ENCODE measurements around the gene DEFB131B. TPM values are rescaled to one million over a fixed set of nuclear protein-coding genes. Genes with fewer than 3 reads are reported as not detected.

The DEFB131B gene
- polyA plus RNA-seq, 2 donors: not detected

DNA sequence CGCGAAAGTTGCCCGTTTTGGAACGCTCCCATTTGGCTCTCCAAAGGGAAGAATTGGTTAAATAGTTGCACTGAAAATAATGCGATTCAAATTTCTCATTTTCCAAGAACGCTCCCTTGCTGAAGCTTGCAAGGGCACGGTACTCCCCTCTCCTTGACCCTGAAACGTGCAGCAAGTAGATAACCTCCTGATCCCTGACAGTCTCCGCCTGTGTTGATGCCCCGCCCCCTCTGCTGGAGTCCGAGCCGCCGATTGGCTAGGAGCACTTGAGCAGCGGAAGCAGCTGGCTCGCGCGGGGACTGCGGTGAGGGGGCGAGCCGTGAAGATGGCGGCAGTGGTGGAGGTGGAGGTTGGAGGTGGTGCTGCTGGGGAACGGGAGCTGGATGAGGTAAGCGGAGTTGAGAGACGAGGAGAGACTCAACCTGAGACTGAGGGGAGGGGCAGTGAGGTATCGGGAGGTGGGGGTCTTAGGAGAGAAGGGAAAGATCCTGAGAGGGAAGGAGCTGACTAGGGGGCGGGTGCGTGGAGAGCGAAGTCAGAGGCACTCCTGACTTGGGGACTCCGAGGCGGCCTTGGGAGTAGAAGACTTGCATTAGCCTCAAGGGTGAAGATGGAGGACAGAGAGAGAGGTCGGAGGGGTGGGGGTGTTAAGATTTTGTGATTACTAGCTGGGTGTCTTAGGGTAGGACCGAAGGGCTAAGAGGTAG, 50.6 kb downstream of the DEFB131B start, which contains the start of gene RNF121:
RNF121 (plus strand) TSS at position 310 of the 707 bp plus-strand sequence; CDS start at position 326, 16 bp downstream.
- H3K27me3 ChIP-seq (ENCODE audit: control insufficient read depth in 1 of 2, insufficient read depth in 2 of 2, low read length in 2 of 2): no peaks in the 10 kb centered on the region
- peak within 1 kb of the TSS; percentile 88 to 98 for H3K27ac ChIP-seq (ENCODE audit: low read depth in 2 of 2, low read length in 1 of 2)
- no peaks in the 10 kb centered on the region for H3K36me3 ChIP-seq (ENCODE audit: control insufficient read depth in 2 of 2, insufficient read depth in 2 of 2, low read length in 1 of 2)
- WGBS, 2 donors: 0% methylated on average over 32 of the region's 32 CpGs
- no peaks in the 10 kb centered on the region for H3K9me3 ChIP-seq (ENCODE audit: control insufficient read depth in 2 of 2, insufficient read depth in 1 of 2, low read depth in 1 of 2, low read length in 1 of 2)
- H3K4me3 ChIP-seq (ENCODE audit: low read depth in 1 of 2, low read length in 2 of 2): peak within 1 kb of the TSS; percentile 77 to 96
- peaks cover 0 to 7% of the 10 kb centered on the region in 2 donors for H3K4me1 ChIP-seq (ENCODE audit: control insufficient read depth in 2 of 2, insufficient read depth in 2 of 2, low read length in 1 of 2)

DNA sequence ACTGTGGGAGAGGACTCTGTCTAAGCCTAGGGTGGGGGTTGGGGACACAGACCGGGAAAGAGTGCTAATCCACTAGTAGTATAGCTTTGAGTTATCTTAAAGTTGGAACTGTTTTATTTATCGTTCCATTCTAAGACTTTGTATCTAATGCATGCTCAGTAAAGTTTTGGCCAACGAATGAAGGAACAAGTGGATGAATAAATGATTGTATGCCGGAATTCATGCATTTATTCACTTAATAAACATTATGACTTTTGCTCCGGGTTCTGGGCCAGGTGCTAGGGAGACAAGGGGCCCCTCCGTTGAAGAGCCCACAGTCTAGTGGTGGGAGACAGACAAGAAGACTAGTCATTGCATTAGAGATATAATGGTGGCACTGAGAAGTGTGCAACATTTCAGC, 51.2 kb downstream of the DEFB131B start:
- no peaks in the 10 kb centered on the region for H3K36me3 ChIP-seq (ENCODE audit: control insufficient read depth in 2 of 2, insufficient read depth in 2 of 2, low read length in 1 of 2)
- no peaks in the 10 kb centered on the region for H3K27me3 ChIP-seq (ENCODE audit: control insufficient read depth in 1 of 2, insufficient read depth in 2 of 2, low read length in 2 of 2)
- peak overlapping the region; percentile 77 to 96 for H3K4me3 ChIP-seq (ENCODE audit: low read depth in 1 of 2, low read length in 2 of 2)
- 5% methylated on average over 6 of the region's 6 CpGs for whole genome bisulfite sequencing, 2 donors
- peaks cover 0 to 7% of the 10 kb centered on the region in 2 donors for H3K4me1 ChIP-seq (ENCODE audit: control insufficient read depth in 2 of 2, insufficient read depth in 2 of 2, low read length in 1 of 2)
- H3K27ac ChIP-seq (ENCODE audit: low read depth in 2 of 2, low read length in 1 of 2): peak overlapping the region in 1 of 2 donors; percentile 88
- no peaks in the 10 kb centered on the region for H3K9me3 ChIP-seq (ENCODE audit: control insufficient read depth in 2 of 2, insufficient read depth in 1 of 2, low read depth in 1 of 2, low read length in 1 of 2)

DNA sequence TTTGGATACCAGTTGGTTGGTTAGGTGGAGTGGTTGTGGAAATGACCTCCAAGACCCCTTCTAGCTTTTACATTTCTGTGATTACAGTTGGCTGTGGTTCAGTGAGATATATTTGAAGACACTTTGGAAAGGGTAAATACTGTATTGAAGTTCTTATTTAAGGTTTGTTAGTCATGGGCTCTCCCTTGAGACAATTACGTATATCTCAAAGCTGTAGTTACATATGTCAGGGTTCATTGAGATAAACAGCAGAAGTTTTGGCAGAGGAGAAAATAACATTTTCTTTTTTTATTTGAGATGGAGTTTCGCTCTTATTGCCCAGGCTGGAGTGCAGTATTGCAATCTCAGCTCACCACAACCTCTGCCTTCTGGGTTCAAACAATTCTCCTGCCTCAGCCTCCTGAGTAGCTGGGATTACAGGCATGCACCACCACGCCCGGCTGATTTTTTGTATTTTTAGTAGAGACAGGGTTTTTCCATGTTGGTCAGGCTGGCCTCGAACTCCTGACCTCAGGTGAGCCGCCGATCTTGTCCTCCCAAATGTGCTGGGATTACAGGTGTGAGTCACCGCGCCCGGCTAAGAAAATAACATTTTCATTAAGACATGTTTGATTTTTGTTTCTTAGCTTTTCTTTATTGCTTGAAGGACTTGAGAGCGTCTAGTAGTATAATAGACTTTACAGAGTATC, 52.4 kb downstream of the DEFB131B start:
- Histone ChIP-seq H3K4me1 (ENCODE audit: control insufficient read depth in 2 of 2, insufficient read depth in 2 of 2, low read length in 1 of 2) (peaks cover 0 to 7% of the 10 kb centered on the region in 2 donors), H3K27ac (ENCODE audit: low read depth in 2 of 2, low read length in 1 of 2) (no peak overlapping the region), H3K9me3 (ENCODE audit: control insufficient read depth in 2 of 2, insufficient read depth in 1 of 2, low read depth in 1 of 2, low read length in 1 of 2) (no peaks in the 10 kb centered on the region), H3K4me3 (ENCODE audit: low read depth in 1 of 2, low read length in 2 of 2) (no peak overlapping the region), H3K36me3 (ENCODE audit: control insufficient read depth in 2 of 2, insufficient read depth in 2 of 2, low read length in 1 of 2) (no peaks in the 10 kb centered on the region), H3K27me3 (ENCODE audit: control insufficient read depth in 1 of 2, insufficient read depth in 2 of 2, low read length in 2 of 2) (no peaks in the 10 kb centered on the region)
- WGBS, 2 donors: 70% methylated on average over 11 of the region's 11 CpGs

DNA sequence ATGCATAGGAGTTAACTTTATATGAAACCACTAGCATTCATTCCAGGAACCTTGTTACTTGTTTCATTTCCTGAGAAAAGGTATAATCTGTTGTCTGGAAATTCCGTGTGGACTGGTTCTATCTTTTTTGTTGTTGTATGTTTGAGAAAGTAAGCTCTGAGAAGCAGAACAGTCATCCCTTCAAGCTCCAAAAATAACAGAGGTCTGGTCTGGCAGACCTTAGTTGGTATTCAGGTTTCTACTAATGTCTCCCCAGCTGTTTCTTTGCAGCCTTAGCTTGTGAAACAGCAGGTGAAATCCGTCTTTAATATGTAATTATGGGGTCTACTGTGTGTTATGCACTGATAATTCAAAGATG, 53.0 kb downstream of the DEFB131B start:
- 50 to 67% methylated on average over 2 of the region's 2 CpGs for WGBS, 2 donors

DNA sequence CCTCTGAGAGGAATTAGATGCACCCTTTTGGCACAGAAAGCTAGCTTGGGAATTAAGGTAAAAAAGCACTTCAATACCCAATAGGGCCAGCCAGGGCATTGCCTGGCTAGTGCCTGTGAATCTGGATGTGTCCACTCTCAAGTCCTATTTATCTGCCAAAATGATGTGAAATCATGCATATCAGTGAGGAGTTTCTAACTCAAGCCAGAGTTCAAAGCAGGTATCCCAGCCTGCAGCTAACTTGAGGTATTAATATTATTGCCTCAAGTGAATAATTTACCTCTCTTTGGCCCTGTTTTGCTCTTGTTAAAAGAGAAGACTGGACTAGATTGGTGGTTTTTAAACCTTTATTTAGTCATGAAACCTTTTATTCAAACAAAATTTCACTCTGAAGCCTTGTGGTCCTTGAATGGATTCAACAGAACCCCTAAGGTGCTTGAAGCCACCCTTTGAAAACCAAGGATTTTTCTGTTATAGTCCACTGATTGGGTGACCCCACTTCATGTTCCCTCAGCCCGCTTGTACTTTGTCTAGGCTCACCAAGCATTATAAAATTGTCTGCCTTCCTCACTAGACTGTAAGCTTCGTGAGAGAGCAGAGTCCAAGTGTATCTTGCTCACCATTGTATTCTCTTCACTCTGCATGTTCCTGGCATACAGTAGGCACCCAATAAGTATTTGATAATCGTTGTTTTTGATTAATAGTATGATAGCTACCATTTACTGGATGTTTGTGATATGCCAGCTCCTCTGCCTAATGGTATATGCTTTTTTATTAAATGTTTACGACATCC, 55.1 kb downstream of the DEFB131B start:
- Histone ChIP-seq H3K4me1 (ENCODE audit: control insufficient read depth in 2 of 2, insufficient read depth in 2 of 2, low read length in 1 of 2) (peaks cover 0 to 4% of the 10 kb centered on the region in 2 donors), H3K4me3 (ENCODE audit: low read depth in 1 of 2, low read length in 2 of 2) (no peak overlapping the region), H3K36me3 (ENCODE audit: control insufficient read depth in 2 of 2, insufficient read depth in 2 of 2, low read length in 1 of 2) (no peaks in the 10 kb centered on the region), H3K9me3 (ENCODE audit: control insufficient read depth in 2 of 2, insufficient read depth in 1 of 2, low read depth in 1 of 2, low read length in 1 of 2) (no peaks in the 10 kb centered on the region), H3K27me3 (ENCODE audit: control insufficient read depth in 1 of 2, insufficient read depth in 2 of 2, low read length in 2 of 2) (no peaks in the 10 kb centered on the region), H3K27ac (ENCODE audit: low read depth in 2 of 2, low read length in 1 of 2) (no peak overlapping the region)
- 83 to 89% methylated on average over 4 of the region's 4 CpGs for WGBS, 2 donors

More for the DNA sequence above, 53.0 kb downstream of the DEFB131B start:
- Histone ChIP-seq H3K27ac (ENCODE audit: low read depth in 2 of 2, low read length in 1 of 2) (no peak overlapping the region), H3K4me3 (ENCODE audit: low read depth in 1 of 2, low read length in 2 of 2) (no peak overlapping the region), H3K27me3 (ENCODE audit: control insufficient read depth in 1 of 2, insufficient read depth in 2 of 2, low read length in 2 of 2) (no peaks in the 10 kb centered on the region), H3K9me3 (ENCODE audit: control insufficient read depth in 2 of 2, insufficient read depth in 1 of 2, low read depth in 1 of 2, low read length in 1 of 2) (no peaks in the 10 kb centered on the region), H3K4me1 (ENCODE audit: control insufficient read depth in 2 of 2, insufficient read depth in 2 of 2, low read length in 1 of 2) (peaks cover 0 to 7% of the 10 kb centered on the region in 2 donors), H3K36me3 (ENCODE audit: control insufficient read depth in 2 of 2, insufficient read depth in 2 of 2, low read length in 1 of 2) (no peaks in the 10 kb centered on the region)

Other genes starting within 250 kb of the DEFB131B start
- gene DEFB108B, start 45.3 kb upstream of the DEFB131B start, polyA plus RNA-seq: not detected
- gene XNDC1N, start 50.1 kb downstream of the DEFB131B start, polyA plus RNA-seq: 1 to 10 TPM; 1.9 to 4.7 TPM
- gene RNF121, start 50.6 kb downstream of the DEFB131B start, polyA plus RNA-seq: 10 to 100 TPM in 1 of 2 donors, 1 to 10 TPM in 1; 9.6 to 15.2 TPM
- 1 to 10 TPM; 2.9 to 4.6 TPM for gene IL18BP, start 120.5 kb downstream of the DEFB131B start, polyA plus RNA-seq
- gene NUMA1, start 202.1 kb downstream of the DEFB131B start, polyA plus RNA-seq: 100 to 1,000 TPM; 108 to 205 TPM
- 1 to 10 TPM; 3.1 to 4.6 TPM for gene LRRC51, start 202.4 kb downstream of the DEFB131B start, polyA plus RNA-seq
- 100 to 1,000 TPM in 1 of 2 donors, 10 to 100 TPM in 1; 50.6 to 109 TPM for gene LAMTOR1, start 224.8 kb downstream of the DEFB131B start, polyA plus RNA-seq
- not detected for gene TOMT, start 227.5 kb downstream of the DEFB131B start, polyA plus RNA-seq
- 10 to 100 TPM; 46.8 to 60.0 TPM for gene ANAPC15, start 234.2 kb downstream of the DEFB131B start, polyA plus RNA-seq

All from esophagus (tissue), 2 donors.